CD14-positive monocyte (primary cell): ENCODE results near the gene ARSB. TPM values are rescaled to one million over a fixed set of nuclear protein-coding genes. Genes with fewer than 3 reads are reported as not detected.

Experiments
- DNase-seq, 3 donors: peaks; one replicate each; pipeline ENCODE4 v3.0.0-alpha.2; 2011 to 2022
- H2AFZ ChIP-seq: 2 replicates; pipeline ENCODE4 v1.6.0; 2012; ENCODE audit warnings: mild to moderate bottlenecking, low read depth, low read length, inconsistent platforms; ENCODE audit not compliant: insufficient read depth, poor library complexity, severe bottlenecking
- H3K27ac ChIP-seq, 2 donors: 1 replicate in 1 of 2; 2 replicates in 1 of 2; pipeline ENCODE4 v1.5.1; 2012 to 2013; ENCODE audit warnings: low read length in 2 of 2, control low read depth in 1 of 2, inconsistent platforms in 1 of 2, low read depth in 1 of 2, mild to moderate bottlenecking in 1 of 2
- H3K27me3 ChIP-seq, 2 donors: one replicate each; pipeline versions ENCODE4 v1.6.0 to v1.6.1; 2011 to 2013; ENCODE audit warnings: low read length in 2 of 2; ENCODE audit not compliant: control insufficient read depth in 2 of 2, insufficient read depth in 2 of 2
- H3K36me3 ChIP-seq, 2 donors: replicated peaks in 1 of 2; 1 replicate in 1 of 2; 2 replicates in 1 of 2; pipeline versions ENCODE4 v1.5.1 to v1.6.1; 2012 to 2013; ENCODE audit warnings: low read length in 2 of 2, control low read depth in 1 of 2, inconsistent platforms in 1 of 2, mild to moderate bottlenecking in 1 of 2; ENCODE audit not compliant: insufficient read depth in 2 of 2, control insufficient read depth in 1 of 2
- H3K4me1 ChIP-seq, 2 donors: 1 replicate in 1 of 2; 2 replicates in 1 of 2; pipeline versions ENCODE4 v1.5.1 to v1.6.1; 2012 to 2013; ENCODE audit warnings: low read length in 2 of 2, control low read depth in 1 of 2, inconsistent platforms in 1 of 2, mild to moderate bottlenecking in 1 of 2, moderate library complexity in 1 of 2; ENCODE audit not compliant: insufficient read depth in 2 of 2, control insufficient read depth in 1 of 2
- H3K4me2 ChIP-seq: replicated peaks from 2 replicates; pipeline ENCODE3; 2012; ENCODE audit warnings: low read length, moderate library complexity, mild to moderate bottlenecking; ENCODE audit not compliant: poor library complexity, severe bottlenecking; ENCODE audit errors: extremely low read depth
- H3K4me3 ChIP-seq, 3 experiments: fragments of 200-600 bp in 1 of 3; sonication (generic) in 1 of 3; replicated peaks in 1 of 3; 1 replicate in 2 of 3; 2 replicates in 1 of 3; pipeline ENCODE4 v1.5.1; 2011 to 2013; ENCODE audit warnings: low read length in 3 of 3, mild to moderate bottlenecking in 3 of 3, control low read depth in 2 of 3, low read depth in 2 of 3, inconsistent platforms in 1 of 3, moderate library complexity in 1 of 3
- H3K79me2 ChIP-seq: 2 replicates; pipeline ENCODE4 v1.6.0; 2012; ENCODE audit warnings: mild to moderate bottlenecking, control low read depth, inconsistent platforms, low read length, moderate library complexity; ENCODE audit not compliant: insufficient read depth
- H3K9ac ChIP-seq: 2 replicates; pipeline ENCODE4 v1.6.0; 2017; ENCODE audit warnings: low read length, mild to moderate bottlenecking; ENCODE audit not compliant: insufficient read depth, poor library complexity, severe bottlenecking
- H3K9me3 ChIP-seq, 2 donors: replicated peaks in 1 of 2; 1 replicate in 1 of 2; 2 replicates in 1 of 2; pipeline versions ENCODE4 v1.5.1 to v1.6.1; 2012 to 2013; ENCODE audit warnings: low read length in 2 of 2, control low read depth in 1 of 2; ENCODE audit not compliant: control insufficient read depth in 1 of 2, insufficient read depth in 1 of 2
- H4K20me1 ChIP-seq: 2 replicates; pipeline ENCODE4 v1.6.0; 2012; ENCODE audit warnings: mild to moderate bottlenecking, low read length, control low read depth, moderate library complexity; ENCODE audit not compliant: insufficient read depth
- H3K27ac Mint-ChIP-seq, 7 donors: one replicate each; pipeline ENCODE4 v1.8.0; 2020; ENCODE audit warnings: mild to moderate bottlenecking in 7 of 7, mixed read lengths in 7 of 7, moderate library complexity in 6 of 7, inconsistent platforms in 2 of 7
- H3K27me3 Mint-ChIP-seq, 3 donors: one replicate each; pipeline ENCODE4 v1.8.0; 2021 to 2022; ENCODE audit warnings: low read depth in 3 of 3, mild to moderate bottlenecking in 3 of 3, mixed read lengths in 3 of 3, moderate library complexity in 3 of 3, inconsistent platforms in 1 of 3
- H3K36me3 Mint-ChIP-seq, 2 donors: one replicate each; pipeline ENCODE4 v1.8.0; 2020; ENCODE audit warnings: mixed read lengths in 2 of 2, inconsistent platforms in 1 of 2, mild to moderate bottlenecking in 1 of 2
- H3K4me1 Mint-ChIP-seq: one replicate; pipeline ENCODE4 v1.8.0; 2020; ENCODE audit warnings: mild to moderate bottlenecking, mixed read lengths
- H3K4me3 Mint-ChIP-seq, 2 donors: one replicate each; pipeline ENCODE4 v1.8.0; 2020; ENCODE audit warnings: mild to moderate bottlenecking in 2 of 2, mixed read lengths in 2 of 2, moderate library complexity in 1 of 2
- H3K9me3 Mint-ChIP-seq, 7 donors: one replicate each; pipeline ENCODE4 v1.8.0; 2020 to 2022; ENCODE audit warnings: mixed read lengths in 7 of 7, mild to moderate bottlenecking in 6 of 7, moderate library complexity in 6 of 7, inconsistent platforms in 2 of 7
- WGBS: methylation state at CpG from one replicate; pipeline ENCODE4 v1.1.5; 2013; ENCODE audit warnings: missing lambda C conversion rate; ENCODE audit not compliant: insufficient coverage; 5-methylcytosine and 5-hydroxymethylcytosine counted together
- intact Hi-C, 2 donors: fragments of 100-400 bp; cut with micrococcal nuclease; formaldehyde crosslinking; loops; one replicate each; pipeline versions ENCODE4 v1.15.0 to v1.15.1; 2023
- polyA plus RNA-seq, 3 donors: library from polyadenylated mRNA; depleted of rRNA in 1 of 3; unstranded in 2 of 3; stranded (reverse) in 1 of 3; fragments of 300-500 nt in 2 of 3; fragments of >200 nt in 1 of 3; fragmentation: Illumina TruSeq in 2 of 3; gene quantifications; 1 replicate in 2 of 3; 2 replicates in 1 of 3; pipeline ENCODE4 v1.2.3, GENCODE V29; 2012 to 2021
- TF ChIP-seq, protein P1 (sequence below): fragments of 200-600 bp; IDR thresholded peaks from one replicate; pipeline ENCODE4 v1.8.0; 2022; ENCODE audit warnings: antibody characterized with exemption, mild to moderate bottlenecking

ARSB gene
- polyA plus RNA-seq, 3 donors, result 18.0 to 28.7 (median 18.1) TPM

DNA sequence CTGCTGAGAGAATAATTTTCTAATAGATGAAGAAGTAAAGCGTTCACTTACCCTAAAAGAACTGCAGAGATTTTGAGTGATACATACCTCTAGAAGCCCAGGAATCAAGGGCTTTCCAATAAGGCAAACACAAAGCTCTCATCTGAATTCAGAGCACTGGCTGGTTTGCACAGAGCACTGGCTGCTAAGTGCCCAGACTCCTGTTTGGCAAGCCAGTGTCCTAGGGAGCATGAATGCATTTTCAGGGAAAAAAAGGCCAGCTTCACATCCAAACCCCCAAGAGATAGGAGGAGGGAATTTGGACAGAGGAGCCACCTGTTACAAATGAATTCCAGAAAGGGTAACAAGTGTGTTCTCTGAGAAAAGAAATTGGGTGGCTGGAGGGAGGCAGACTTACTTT is 65.3 kb downstream of the ARSB start:
- no peaks in the 10 kb centered on the region for H3K27me3 ChIP-seq
- Mint-ChIP-seq H3K36me3 (peaks cover 25 to 27% of the 10 kb centered on the region in 2 donors), H3K4me1 (no peaks in the 10 kb centered on the region), H3K27me3 (peaks cover 0 to 2% (median 0%) of the 10 kb centered on the region in 3 donors), H3K9me3 (no peaks in the 10 kb centered on the region), H3K27ac (peak overlapping the region in 2 of 7 donors; percentile 10 to 27), H3K4me3 (no peak overlapping the region)
- H2AFZ ChIP-seq, result no peak overlapping the region
- no peak overlapping the region for H3K9ac ChIP-seq
- no peak overlapping the region for H3K4me3 ChIP-seq
- H3K27ac ChIP-seq, result no peak overlapping the region
- intact Hi-C loops, result no loop called here
- H3K79me2 ChIP-seq, result no peaks in the 10 kb centered on the region
- H3K4me2 ChIP-seq, result no peak overlapping the region
- TF ChIP-seq, protein P1, sequence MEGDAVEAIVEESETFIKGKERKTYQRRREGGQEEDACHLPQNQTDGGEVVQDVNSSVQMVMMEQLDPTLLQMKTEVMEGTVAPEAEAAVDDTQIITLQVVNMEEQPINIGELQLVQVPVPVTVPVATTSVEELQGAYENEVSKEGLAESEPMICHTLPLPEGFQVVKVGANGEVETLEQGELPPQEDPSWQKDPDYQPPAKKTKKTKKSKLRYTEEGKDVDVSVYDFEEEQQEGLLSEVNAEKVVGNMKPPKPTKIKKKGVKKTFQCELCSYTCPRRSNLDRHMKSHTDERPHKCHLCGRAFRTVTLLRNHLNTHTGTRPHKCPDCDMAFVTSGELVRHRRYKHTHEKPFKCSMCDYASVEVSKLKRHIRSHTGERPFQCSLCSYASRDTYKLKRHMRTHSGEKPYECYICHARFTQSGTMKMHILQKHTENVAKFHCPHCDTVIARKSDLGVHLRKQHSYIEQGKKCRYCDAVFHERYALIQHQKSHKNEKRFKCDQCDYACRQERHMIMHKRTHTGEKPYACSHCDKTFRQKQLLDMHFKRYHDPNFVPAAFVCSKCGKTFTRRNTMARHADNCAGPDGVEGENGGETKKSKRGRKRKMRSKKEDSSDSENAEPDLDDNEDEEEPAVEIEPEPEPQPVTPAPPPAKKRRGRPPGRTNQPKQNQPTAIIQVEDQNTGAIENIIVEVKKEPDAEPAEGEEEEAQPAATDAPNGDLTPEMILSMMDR, result no peak
- H3K9me3 ChIP-seq, result no peaks in the 10 kb centered on the region
- no peaks in the 10 kb centered on the region for H4K20me1 ChIP-seq
- no peak for DNase-seq
- no CpG with 5 or more reads among the region's 1 CpG for WGBS
- H3K36me3 ChIP-seq, result peaks cover 0 to 18% of the 10 kb centered on the region in 2 donors
- H3K4me1 ChIP-seq, result no peaks in the 10 kb centered on the region

DNA sequence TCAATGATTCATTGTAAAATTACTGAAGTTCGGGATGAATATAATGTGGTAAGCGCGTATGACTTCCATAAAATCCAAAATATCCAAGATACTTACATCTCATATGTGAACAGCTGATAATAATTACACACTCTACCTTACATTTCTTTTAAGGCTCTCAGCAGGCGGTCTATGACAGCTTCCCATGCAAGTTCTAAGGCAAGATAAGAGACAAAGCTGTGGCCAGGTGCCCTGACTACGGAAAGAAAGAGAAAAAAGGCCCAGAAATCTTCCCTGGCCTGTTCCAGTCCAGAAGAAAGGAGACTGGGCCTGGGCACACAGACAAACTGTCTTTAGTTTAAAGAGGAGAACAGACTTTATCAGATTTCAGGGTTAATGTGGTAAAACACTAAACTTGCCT is 69.1 kb downstream of the ARSB start:
- TF ChIP-seq, protein P1, result no peak
- Histone ChIP-seq H3K4me3 (no peak overlapping the region), H3K4me1 (no peaks in the 10 kb centered on the region), H2AFZ (no peak overlapping the region), H3K27ac (no peak overlapping the region), H3K27me3 (no peaks in the 10 kb centered on the region), H3K36me3 (peaks cover 0 to 4% of the 10 kb centered on the region in 2 donors), H3K9me3 (no peaks in the 10 kb centered on the region), H3K79me2 (no peaks in the 10 kb centered on the region), H4K20me1 (no peaks in the 10 kb centered on the region), H3K4me2 (no peak overlapping the region), H3K9ac (no peak overlapping the region)
- Mint-ChIP-seq H3K27me3 (peaks cover 0 to 2% (median 0%) of the 10 kb centered on the region in 3 donors), H3K36me3 (peaks cover 14 to 21% of the 10 kb centered on the region in 2 donors), H3K4me1 (no peaks in the 10 kb centered on the region), H3K27ac (peak overlapping the region in 1 of 7 donors; percentile 16), H3K4me3 (no peak overlapping the region), H3K9me3 (no peaks in the 10 kb centered on the region)
- no peak for DNase-seq
- 100% methylated on average over 2 of the region's 5 CpGs for WGBS
- intact Hi-C loops, result no loop called here
